Adrenal gland (tissue), 5 donors: ENCODE data around the gene FARP1.

Experiments used
- CTCF ChIP-seq, 6 experiments: fragments of 450-650 bp in 4 of 6; fragments of 200-600 bp in 2 of 6; sonication (generic) in 1 of 6; IDR thresholded peaks; 1 replicate in 5 of 6; 2 replicates in 1 of 6; pipeline versions ENCODE4 v1.5.1 to v1.8.0; 2016 to 2021; ENCODE audit warnings: antibody characterized with exemption in 6 of 6, mild to moderate bottlenecking in 2 of 6, moderate library complexity in 1 of 6
- POLR2A ChIP-seq, 2 donors: fragments of 450-650 bp; IDR thresholded peaks; one replicate each; pipeline ENCODE4 v1.6.1; 2017; ENCODE audit warnings: antibody characterized with exemption in 2 of 2, mild to moderate bottlenecking in 2 of 2, moderate library complexity in 1 of 2
- donor health status: DM: no; HTN: no; CAD: no.

GRCh38 chr13:98479496-98480003 is 336.7 kb downstream of the FARP1 start:
- TF ChIP-seq CTCF (IDR thresholded peaks at IDR 0.05) (no peak), POLR2A (IDR thresholded peaks at IDR 0.05) (no peak)
